Thyroid gland (tissue), 4 donors: ENCODE data around the gene INHBE.

Experiments
- POLR2A ChIP-seq, 2 donors: fragments of 450-650 bp; IDR thresholded peaks; one replicate each; pipeline ENCODE4 v1.6.1; 2017; ENCODE audit warnings: antibody characterized with exemption in 2 of 2, mild to moderate bottlenecking in 2 of 2, moderate library complexity in 1 of 2
- TF ChIP-seq, protein P1 (sequence below), 6 experiments: fragments of 200-600 bp in 3 of 6; fragments of 450-650 bp in 3 of 6; sonication (generic) in 3 of 6; IDR thresholded peaks; one replicate each; pipeline ENCODE4 v1.5.1; 2016 to 2019; ENCODE audit warnings: antibody characterized with exemption in 6 of 6, mild to moderate bottlenecking in 2 of 6, inconsistent platforms in 1 of 6, moderate library complexity in 1 of 6

- TF ChIP-seq, protein P1, sequence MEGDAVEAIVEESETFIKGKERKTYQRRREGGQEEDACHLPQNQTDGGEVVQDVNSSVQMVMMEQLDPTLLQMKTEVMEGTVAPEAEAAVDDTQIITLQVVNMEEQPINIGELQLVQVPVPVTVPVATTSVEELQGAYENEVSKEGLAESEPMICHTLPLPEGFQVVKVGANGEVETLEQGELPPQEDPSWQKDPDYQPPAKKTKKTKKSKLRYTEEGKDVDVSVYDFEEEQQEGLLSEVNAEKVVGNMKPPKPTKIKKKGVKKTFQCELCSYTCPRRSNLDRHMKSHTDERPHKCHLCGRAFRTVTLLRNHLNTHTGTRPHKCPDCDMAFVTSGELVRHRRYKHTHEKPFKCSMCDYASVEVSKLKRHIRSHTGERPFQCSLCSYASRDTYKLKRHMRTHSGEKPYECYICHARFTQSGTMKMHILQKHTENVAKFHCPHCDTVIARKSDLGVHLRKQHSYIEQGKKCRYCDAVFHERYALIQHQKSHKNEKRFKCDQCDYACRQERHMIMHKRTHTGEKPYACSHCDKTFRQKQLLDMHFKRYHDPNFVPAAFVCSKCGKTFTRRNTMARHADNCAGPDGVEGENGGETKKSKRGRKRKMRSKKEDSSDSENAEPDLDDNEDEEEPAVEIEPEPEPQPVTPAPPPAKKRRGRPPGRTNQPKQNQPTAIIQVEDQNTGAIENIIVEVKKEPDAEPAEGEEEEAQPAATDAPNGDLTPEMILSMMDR (IDR thresholded peaks at IDR 0.05), result no peak
- no peak for TF ChIP-seq POLR2A (IDR thresholded peaks at IDR 0.05)
Observed at GRCh38 chr12:57431654-57432188, 23.4 kb upstream of the INHBE start.
